Measurements from ENCODE around the gene SERPINF2.

GRCh38 chr17:1785930-1786329, 43.3 kb downstream of the SERPINF2 start:
- TF ChIP-seq, protein P1, sequence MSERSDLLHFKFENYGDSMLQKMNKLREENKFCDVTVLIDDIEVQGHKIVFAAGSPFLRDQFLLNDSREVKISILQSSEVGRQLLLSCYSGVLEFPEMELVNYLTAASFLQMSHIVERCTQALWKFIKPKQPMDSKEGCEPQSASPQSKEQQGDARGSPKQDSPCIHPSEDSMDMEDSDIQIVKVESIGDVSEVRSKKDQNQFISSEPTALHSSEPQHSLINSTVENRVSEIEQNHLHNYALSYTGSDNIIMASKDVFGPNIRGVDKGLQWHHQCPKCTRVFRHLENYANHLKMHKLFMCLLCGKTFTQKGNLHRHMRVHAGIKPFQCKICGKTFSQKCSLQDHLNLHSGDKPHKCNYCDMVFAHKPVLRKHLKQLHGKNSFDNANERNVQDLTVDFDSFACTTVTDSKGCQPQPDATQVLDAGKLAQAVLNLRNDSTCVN (tag by site-specific recombination; optimal IDR thresholded peaks at IDR 0.05): no peak
- TF ChIP-seq KLF7 (tag by site-specific recombination; IDR thresholded peaks at IDR 0.05; ENCODE audit: borderline replicate concordance) (no peak), CTCF (tag by site-specific recombination; IDR thresholded peaks at IDR 0.05) (no peak), ZNF561 (tag by site-specific recombination; IDR thresholded peaks at IDR 0.05; ENCODE audit: borderline replicate concordance) (no peak), ZNF302 (tag by site-specific recombination; IDR thresholded peaks at IDR 0.05; ENCODE audit: low read depth) (no peak)
- TF ChIP-seq, protein P2, sequence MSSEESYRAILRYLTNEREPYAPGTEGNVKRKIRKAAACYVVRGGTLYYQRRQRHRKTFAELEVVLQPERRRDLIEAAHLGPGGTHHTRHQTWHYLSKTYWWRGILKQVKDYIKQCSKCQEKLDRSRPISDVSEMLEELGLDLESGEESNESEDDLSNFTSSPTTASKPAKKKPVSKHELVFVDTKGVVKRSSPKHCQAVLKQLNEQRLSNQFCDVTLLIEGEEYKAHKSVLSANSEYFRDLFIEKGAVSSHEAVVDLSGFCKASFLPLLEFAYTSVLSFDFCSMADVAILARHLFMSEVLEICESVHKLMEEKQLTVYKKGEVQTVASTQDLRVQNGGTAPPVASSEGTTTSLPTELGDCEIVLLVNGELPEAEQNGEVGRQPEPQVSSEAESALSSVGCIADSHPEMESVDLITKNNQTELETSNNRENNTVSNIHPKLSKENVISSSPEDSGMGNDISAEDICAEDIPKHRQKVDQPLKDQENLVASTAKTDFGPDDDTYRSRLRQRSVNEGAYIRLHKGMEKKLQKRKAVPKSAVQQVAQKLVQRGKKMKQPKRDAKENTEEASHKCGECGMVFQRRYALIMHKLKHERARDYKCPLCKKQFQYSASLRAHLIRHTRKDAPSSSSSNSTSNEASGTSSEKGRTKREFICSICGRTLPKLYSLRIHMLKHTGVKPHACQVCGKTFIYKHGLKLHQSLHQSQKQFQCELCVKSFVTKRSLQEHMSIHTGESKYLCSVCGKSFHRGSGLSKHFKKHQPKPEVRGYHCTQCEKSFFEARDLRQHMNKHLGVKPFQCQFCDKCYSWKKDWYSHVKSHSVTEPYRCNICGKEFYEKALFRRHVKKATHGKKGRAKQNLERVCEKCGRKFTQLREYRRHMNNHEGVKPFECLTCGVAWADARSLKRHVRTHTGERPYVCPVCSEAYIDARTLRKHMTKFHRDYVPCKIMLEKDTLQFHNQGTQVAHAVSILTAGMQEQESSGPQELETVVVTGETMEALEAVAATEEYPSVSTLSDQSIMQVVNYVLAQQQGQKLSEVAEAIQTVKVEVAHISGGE (tag by site-specific recombination; conservative IDR thresholded peaks at IDR 0.05; ENCODE audit: low read depth): no peak
